ENCODE results near the gene GCNT3.

The GCNT3 gene

GRCh38 chr15:59611276-59612260 is at the start of gene GCNT3:
GCNT3 (plus strand) TSS chr15:59611783; CDS start chr15:59618239, 6,456 bp downstream.
- TF ChIP-seq EZH2phosphoT487 (IDR thresholded peaks at IDR 0.05; ENCODE audit: borderline replicate concordance, low read length) (no peak), CTCF (IDR thresholded peaks at IDR 0.05; ENCODE audit: low read depth, low read length, poor library complexity, severe bottlenecking) (no peak)
- Histone ChIP-seq H3K36me3 (ENCODE audit: control insufficient read depth, low read length) (no peaks in the 10 kb centered on the region), H4K20me1 (ENCODE audit: control insufficient read depth, insufficient read depth, low read depth, low read length) (no peaks in the 10 kb centered on the region), H3K4me2 (ENCODE audit: low read length) (no peak within 1 kb of the TSS), H3F3A (ENCODE audit: control insufficient read depth, insufficient read depth) (no peaks in the 10 kb centered on the region), H3K9me2 (replicated peaks; ENCODE audit: control insufficient read depth, low read length) (no peaks in the 10 kb centered on the region), H3K4me3 (ENCODE audit: low read length) (no peak within 1 kb of the TSS), H3K9me3 (ENCODE audit: control insufficient read depth, insufficient read depth, low read length) (peaks cover 10% of the 10 kb centered on the region; the same call in 1 of the 2 replicates), H3K4me1 (ENCODE audit: control insufficient read depth, low read length) (peaks cover 23% of the 10 kb centered on the region), H3K79me2 (ENCODE audit: control insufficient read depth, low read length) (no peaks in the 10 kb centered on the region), H3K27ac (ENCODE audit: low read depth, low read length) (no peak within 1 kb of the TSS), H3K27me3 (ENCODE audit: control insufficient read depth, low read length) (peaks cover 10% of the 10 kb centered on the region; the same call in 1 of the 2 replicates)

DNA sequence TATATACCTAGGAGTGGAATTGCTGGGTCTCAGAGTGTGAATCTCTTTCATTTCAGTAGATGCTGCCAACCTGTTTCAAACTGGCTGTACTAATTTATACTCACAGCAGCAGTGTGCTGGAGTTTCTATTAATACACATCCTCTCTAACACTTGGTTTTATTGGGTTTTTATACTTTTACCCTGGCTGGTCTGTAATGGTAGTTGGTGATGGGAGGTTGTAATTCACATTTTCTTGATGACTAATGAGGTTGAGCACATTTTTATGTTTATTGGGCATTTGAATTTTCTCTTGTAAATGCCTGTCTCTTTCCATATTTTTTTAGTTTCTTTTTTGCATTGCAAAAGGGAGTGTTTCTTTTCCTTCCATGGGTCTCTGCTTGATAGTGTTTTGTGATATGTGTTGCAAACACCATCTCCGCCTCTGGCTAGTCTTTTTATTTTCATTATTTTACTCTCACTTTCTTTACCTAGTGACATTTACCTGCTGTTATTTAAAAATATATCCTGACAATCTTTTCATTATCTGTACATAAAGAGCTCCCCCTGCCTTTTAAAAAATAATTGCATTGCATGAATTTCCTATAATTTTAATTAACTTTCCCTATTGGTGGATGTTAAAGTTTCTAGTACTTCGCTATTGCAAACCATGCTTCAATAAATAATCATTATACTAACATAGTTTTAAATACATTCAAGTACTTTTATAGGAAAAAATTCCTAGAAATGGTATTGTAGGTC is 49.0 kb upstream of the GCNT3 start:
- Histone ChIP-seq H3K79me2 (ENCODE audit: control insufficient read depth, low read length) (no peaks in the 10 kb centered on the region), H3K4me3 (ENCODE audit: low read length) (no peak overlapping the region), H4K20me1 (ENCODE audit: control insufficient read depth, insufficient read depth, low read depth, low read length) (no peaks in the 10 kb centered on the region), H3K4me2 (ENCODE audit: low read length) (no peak overlapping the region), H3K36me3 (ENCODE audit: control insufficient read depth, low read length) (no peaks in the 10 kb centered on the region), H3K4me1 (ENCODE audit: control insufficient read depth, low read length) (peaks cover 10% of the 10 kb centered on the region), H3F3A (ENCODE audit: control insufficient read depth, insufficient read depth) (no peaks in the 10 kb centered on the region), H3K27ac (ENCODE audit: low read depth, low read length) (no peak overlapping the region), H3K9me2 (replicated peaks; ENCODE audit: control insufficient read depth, low read length) (no peaks in the 10 kb centered on the region), H3K9me3 (ENCODE audit: control insufficient read depth, insufficient read depth, low read length) (no peaks in the 10 kb centered on the region), H3K27me3 (ENCODE audit: control insufficient read depth, low read length) (peaks cover 3% of the 10 kb centered on the region; the same call in 1 of the 2 replicates)
- TF ChIP-seq EZH2phosphoT487 (IDR thresholded peaks at IDR 0.05; ENCODE audit: borderline replicate concordance, low read length) (no peak), CTCF (IDR thresholded peaks at IDR 0.05; ENCODE audit: low read depth, low read length, poor library complexity, severe bottlenecking) (peak; percentile 39)

DNA sequence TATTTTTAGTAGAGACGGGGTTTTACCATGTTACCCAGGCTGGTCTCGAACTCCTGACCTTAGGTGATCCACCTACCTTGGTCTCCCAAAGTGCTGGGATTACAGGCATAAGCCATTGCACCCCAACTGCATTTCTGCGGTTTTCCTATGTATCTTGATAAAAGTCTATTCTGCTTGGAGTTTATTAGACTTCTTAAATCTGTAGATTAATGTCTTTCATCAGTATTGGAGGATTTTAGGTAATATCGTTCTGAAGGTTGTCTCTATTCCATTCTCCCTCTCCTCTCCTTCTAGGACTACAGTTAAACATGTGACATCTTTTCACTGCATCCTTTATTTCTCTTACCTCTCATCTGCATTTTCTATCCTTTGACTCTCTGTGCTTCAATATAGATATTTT is 46.3 kb upstream of the GCNT3 start:
- no peaks in the 10 kb centered on the region for H3F3A ChIP-seq (ENCODE audit: control insufficient read depth, insufficient read depth)
- no peaks in the 10 kb centered on the region for H3K79me2 ChIP-seq (ENCODE audit: control insufficient read depth, low read length)
- H3K36me3 ChIP-seq (ENCODE audit: control insufficient read depth, low read length), result no peaks in the 10 kb centered on the region
- H3K4me3 ChIP-seq (ENCODE audit: low read length), result no peak overlapping the region
- peaks cover 3% of the 10 kb centered on the region; the same call in 1 of the 2 replicates for H3K27me3 ChIP-seq (ENCODE audit: control insufficient read depth, low read length)
- no peaks in the 10 kb centered on the region for H3K9me3 ChIP-seq (ENCODE audit: control insufficient read depth, insufficient read depth, low read length)
- H3K4me2 ChIP-seq (ENCODE audit: low read length), result no peak overlapping the region
- no peak overlapping the region for H3K27ac ChIP-seq (ENCODE audit: low read depth, low read length)
- no peaks in the 10 kb centered on the region for H3K4me1 ChIP-seq (ENCODE audit: control insufficient read depth, low read length)
- no peak for TF ChIP-seq CTCF (IDR thresholded peaks at IDR 0.05; ENCODE audit: low read depth, low read length, poor library complexity, severe bottlenecking)
- no peak for TF ChIP-seq EZH2phosphoT487 (IDR thresholded peaks at IDR 0.05; ENCODE audit: borderline replicate concordance, low read length)
- no peaks in the 10 kb centered on the region for H4K20me1 ChIP-seq (ENCODE audit: control insufficient read depth, insufficient read depth, low read depth, low read length)
- H3K9me2 ChIP-seq (replicated peaks; ENCODE audit: control insufficient read depth, low read length), result no peaks in the 10 kb centered on the region
